ENCODE results near the gene PDIK1L. TPM values are rescaled to one million over a fixed set of nuclear protein-coding genes. Genes with fewer than 3 reads are reported as not detected.

Gene PDIK1L
- total RNA-seq, 1 experiment from 2014 or later = 4.3 TPM

GRCh38 chr1:26153966-26154532, 42.4 kb downstream of the PDIK1L start:
- no peak for DNase-seq (ENCODE audit: low spot score)

- no peak for DNase-seq (ENCODE audit: low spot score)
These were observed 43.1 kb downstream of the PDIK1L start for GRCh38 chr1:26154750-26155149.

- DNase-seq (ENCODE audit: low spot score) = no peak
These were observed 44.0 kb downstream of the PDIK1L start for GRCh38 chr1:26155370-26156284.

- DNase-seq (ENCODE audit: low spot score) = no peak
These were observed 44.8 kb downstream of the PDIK1L start for GRCh38 chr1:26156285-26157038.

GRCh38 chr1:26158271-26158907, 46.8 kb downstream of the PDIK1L start:
- DNase-seq (ENCODE audit: low spot score) = no peak

GRCh38 chr1:26158908-26159742, 47.5 kb downstream of the PDIK1L start, which contains the start of gene FAM110D:
TSS of gene FAM110D (plus strand) at chr1:26159079. CDS start at chr1:26161292, 2,213 bp downstream.
- no peak for DNase-seq (ENCODE audit: low spot score)

- DNase-seq (ENCODE audit: low spot score) = no peak
These were observed 48.1 kb downstream of the PDIK1L start for GRCh38 chr1:26159743-26160039.

GRCh38 chr1:26160527-26161414, 49.1 kb downstream of the PDIK1L start:
- no peak for DNase-seq (ENCODE audit: low spot score)

GRCh38 chr1:26161415-26162219, 50.0 kb downstream of the PDIK1L start:
- peak; percentile 33 for DNase-seq (ENCODE audit: low spot score)

- no peak for DNase-seq (ENCODE audit: low spot score)
These were observed 50.6 kb downstream of the PDIK1L start for GRCh38 chr1:26162220-26162709.

GRCh38 chr1:26163684-26164035, 52.0 kb downstream of the PDIK1L start:
- no peak for DNase-seq (ENCODE audit: low spot score)

- DNase-seq (ENCODE audit: low spot score) = no peak
These were observed 52.6 kb downstream of the PDIK1L start for GRCh38 chr1:26164036-26164860.

- no peak for DNase-seq (ENCODE audit: low spot score)
These were observed 53.5 kb downstream of the PDIK1L start for GRCh38 chr1:26164861-26165842.

- no peak for DNase-seq (ENCODE audit: low spot score)
These were observed 55.2 kb downstream of the PDIK1L start for GRCh38 chr1:26166719-26167281.

GRCh38 chr1:26168410-26169197, 57.0 kb downstream of the PDIK1L start, which contains the start of gene C1orf232:
TSS of gene C1orf232 (minus strand) at chr1:26168963. CDS start at chr1:26168499, 464 bp downstream.
- no peak for DNase-seq (ENCODE audit: low spot score)

GRCh38 chr1:26169198-26169554, 57.6 kb downstream of the PDIK1L start:
- no peak for DNase-seq (ENCODE audit: low spot score)

Data from HT-29 (cell line).